Small intestine (tissue), 7 donors: ENCODE data around the gene STOML2. TPM values are rescaled to one million over a fixed set of nuclear protein-coding genes. Genes with fewer than 3 reads are reported as not detected.

Experiments
- DNase-seq, 2 donors: peaks; one replicate each; pipeline versions ENCODE4 v3.0.0 to v3.0.0-alpha.2; 2013
- FAIRE-seq: peaks from 2 replicates; lab custom pipeline; 2012; peaks lifted over from hg19 to GRCh38; lab: Jason Lieb, UNC
- H3K27ac ChIP-seq, 3 donors: one replicate each; pipeline ENCODE4 v1.5.1; 2013; ENCODE audit warnings: low read length in 2 of 3, mild to moderate bottlenecking in 2 of 3, control low read depth in 1 of 3, inconsistent platforms in 1 of 3, low read depth in 1 of 3, moderate library complexity in 1 of 3
- H3K27me3 ChIP-seq, 3 donors: one replicate each; pipeline ENCODE4 v1.6.1; 2013; ENCODE audit warnings: low read length in 3 of 3, inconsistent platforms in 1 of 3; ENCODE audit not compliant: control insufficient read depth in 3 of 3, insufficient read depth in 3 of 3
- H3K36me3 ChIP-seq, 3 donors: one replicate each; pipeline ENCODE4 v1.6.1; 2013; ENCODE audit warnings: low read length in 3 of 3, inconsistent platforms in 1 of 3, low read depth in 1 of 3, mild to moderate bottlenecking in 1 of 3, moderate library complexity in 1 of 3; ENCODE audit not compliant: control insufficient read depth in 3 of 3, insufficient read depth in 2 of 3
- H3K4me1 ChIP-seq, 3 donors: one replicate each; pipeline ENCODE4 v1.6.1; 2013; ENCODE audit warnings: low read length in 2 of 3, inconsistent platforms in 1 of 3, low read depth in 1 of 3, mild to moderate bottlenecking in 1 of 3, moderate library complexity in 1 of 3; ENCODE audit not compliant: control insufficient read depth in 3 of 3, insufficient read depth in 2 of 3
- H3K4me3 ChIP-seq, 3 donors: one replicate each; pipeline ENCODE4 v1.5.1; 2013; ENCODE audit warnings: low read length in 3 of 3, control low read depth in 1 of 3, inconsistent platforms in 1 of 3, low read depth in 1 of 3, mild to moderate bottlenecking in 1 of 3, moderate library complexity in 1 of 3
- H3K9me3 ChIP-seq, 2 donors: one replicate each; pipeline ENCODE4 v1.6.1; 2013; ENCODE audit warnings: low read depth in 1 of 2, low read length in 1 of 2; ENCODE audit not compliant: control insufficient read depth in 2 of 2, insufficient read depth in 1 of 2
- WGBS, 3 donors: extraction: QIAGEN DNeasy Blood & Tissue Kit; methylation state at CpG; one replicate each; pipeline ENCODE4 v1.1.7; 2013; 5-methylcytosine and 5-hydroxymethylcytosine counted together
- polyA plus RNA-seq, 4 donors: library from polyadenylated mRNA; stranded (reverse) in 3 of 4; unstranded in 1 of 4; fragments of 200-250 nt in 3 of 4; fragments of 120-200 nt in 1 of 4; gene quantifications; one replicate each; pipeline versions ENCODE4 v1.2.1 to v1.2.3, GENCODE V29; 2013
- donor health status: healthy with polysubstance abuse.
- donor health status: control.
- donor health status: control.
- donor health status: Bipolar disorder and iron deficiency.
- donor health status: healthy.

The STOML2 gene
- polyA plus RNA-seq, 4 donors: 123 to 160 (median 129) TPM

DNA sequence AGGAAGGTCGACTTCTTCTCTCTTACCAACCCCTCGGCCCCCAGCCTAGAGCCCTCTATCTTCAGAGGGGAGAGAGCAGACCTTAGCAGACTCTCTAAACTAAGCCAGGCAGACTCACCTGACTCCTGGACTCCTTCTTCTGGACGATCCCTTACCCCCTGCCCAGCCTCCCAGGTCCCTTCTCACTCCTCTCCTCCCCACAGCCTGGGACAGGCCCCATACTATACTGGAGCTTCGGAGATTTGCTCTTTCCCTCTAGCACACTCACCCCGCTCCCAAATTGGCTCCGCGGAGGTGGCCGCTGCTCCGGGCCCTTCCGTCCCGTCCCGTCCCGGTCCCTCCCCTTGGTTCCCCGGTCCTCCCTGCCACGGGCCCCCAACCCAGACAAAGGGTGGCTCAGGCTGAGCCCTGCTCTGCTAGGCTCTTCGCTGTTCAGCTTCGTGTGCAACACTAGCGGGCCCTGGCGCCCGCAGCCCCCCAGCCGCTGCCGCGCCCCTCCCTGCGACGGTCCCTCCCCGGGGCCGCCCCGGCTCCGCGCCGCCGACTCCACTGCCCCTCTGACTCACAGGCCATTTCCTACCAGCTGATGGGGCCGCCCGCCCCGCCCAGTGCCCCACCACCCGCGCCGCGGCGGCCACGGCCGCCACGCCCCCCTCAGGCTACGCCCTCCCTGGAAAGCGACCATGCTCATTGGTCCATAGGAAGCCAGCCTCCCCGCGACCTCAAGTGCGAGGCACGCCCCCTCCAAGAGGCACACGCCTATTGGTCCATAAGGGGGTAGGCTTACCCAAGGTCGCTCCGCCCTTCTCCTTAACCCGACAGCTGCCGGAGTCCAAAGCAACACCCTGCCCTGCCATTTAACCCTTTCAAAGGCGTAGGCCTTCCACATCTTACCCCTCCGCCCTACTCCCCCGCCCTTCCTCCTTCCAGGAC lies 8.3 kb upstream of the STOML2 start:
- FAIRE-seq (no peak), DNase-seq (peak; percentile 98 to 99)
- H3K36me3 ChIP-seq: peaks cover 3 to 30% (median 10%) of the 10 kb centered on the region in 3 donors
- H3K27ac ChIP-seq: peak overlapping the region; percentile 78 to 83 (median 80)
- H3K27me3 ChIP-seq: no peaks in the 10 kb centered on the region
- no peaks in the 10 kb centered on the region for H3K9me3 ChIP-seq
- peaks cover 10 to 44% (median 23%) of the 10 kb centered on the region in 3 donors for H3K4me1 ChIP-seq
- WGBS, 3 donors: 2 to 3% (median 2%) methylated on average over 36 to 57 of the region's 57 CpGs
- H3K4me3 ChIP-seq: peak overlapping the region; percentile 47 to 87 (median 64)

DNA sequence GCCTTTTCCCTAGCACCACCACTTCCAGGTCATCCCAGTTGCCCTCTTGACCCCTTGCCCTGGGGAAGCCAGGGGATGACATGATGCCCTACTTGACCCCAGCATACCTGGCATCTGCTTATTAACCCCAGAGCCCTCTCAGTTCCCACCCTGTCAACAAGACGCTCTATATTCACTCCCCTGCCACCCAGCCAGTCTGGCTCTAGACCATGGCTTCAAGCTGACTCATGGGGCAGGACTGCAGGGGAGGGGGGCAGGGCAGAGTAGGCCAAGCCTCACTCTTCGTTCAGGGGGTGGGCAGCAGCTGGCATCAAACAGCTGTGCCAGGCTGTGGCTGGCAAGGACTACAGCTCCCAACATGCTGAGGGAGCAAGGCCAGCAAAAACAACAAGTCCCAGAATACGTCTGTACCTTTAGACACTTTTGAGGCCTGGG lies 7.4 kb upstream of the STOML2 start:
- peak overlapping the region in 2 of 3 donors; percentile 73 to 80 for H3K27ac ChIP-seq
- WGBS, 3 donors: 47 to 54% (median 47%) methylated on average over 3 of the region's 3 CpGs
- FAIRE-seq (no peak), DNase-seq (no peak)
- peak overlapping the region in 2 of 3 donors; percentile 64 to 87 for H3K4me3 ChIP-seq
- no peaks in the 10 kb centered on the region for H3K9me3 ChIP-seq
- no peaks in the 10 kb centered on the region for H3K27me3 ChIP-seq
- H3K36me3 ChIP-seq: peaks cover 3 to 39% (median 13%) of the 10 kb centered on the region in 3 donors
- H3K4me1 ChIP-seq: peaks cover 10 to 40% (median 23%) of the 10 kb centered on the region in 3 donors

DNA sequence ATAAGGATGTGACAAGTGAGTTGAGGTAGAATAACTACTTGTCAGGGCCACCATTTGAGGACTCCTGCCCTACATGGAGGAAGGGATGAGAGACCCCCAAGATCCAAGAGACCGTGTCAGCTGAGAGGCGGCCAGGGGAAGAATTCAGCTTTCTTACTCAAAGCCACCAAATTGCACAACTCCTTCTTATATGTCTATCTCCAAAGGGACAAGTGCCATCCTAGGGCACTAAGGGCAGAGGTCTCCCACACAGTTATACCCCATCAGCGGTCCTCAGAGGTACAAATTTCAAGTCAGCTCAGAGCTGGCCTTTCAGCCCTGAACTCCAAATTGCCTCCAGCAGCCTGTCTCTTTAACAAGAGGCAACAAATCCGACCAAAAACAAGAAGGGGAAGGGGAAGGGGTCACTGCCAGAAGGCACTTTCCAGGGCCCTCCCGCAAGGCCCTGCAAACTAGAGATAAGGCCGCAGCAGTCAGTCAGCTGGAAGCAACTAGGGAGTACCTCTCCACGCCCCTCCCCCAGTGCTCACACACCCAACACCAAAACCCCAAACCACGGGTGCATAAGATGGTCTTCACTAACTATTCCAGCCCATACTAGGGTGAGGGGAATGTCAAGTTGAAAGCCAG lies 6.1 kb upstream of the STOML2 start:
- 63 to 68% (median 67%) methylated on average over 8 of the region's 8 CpGs for WGBS, 3 donors
- no peak for DNase-seq

DNA sequence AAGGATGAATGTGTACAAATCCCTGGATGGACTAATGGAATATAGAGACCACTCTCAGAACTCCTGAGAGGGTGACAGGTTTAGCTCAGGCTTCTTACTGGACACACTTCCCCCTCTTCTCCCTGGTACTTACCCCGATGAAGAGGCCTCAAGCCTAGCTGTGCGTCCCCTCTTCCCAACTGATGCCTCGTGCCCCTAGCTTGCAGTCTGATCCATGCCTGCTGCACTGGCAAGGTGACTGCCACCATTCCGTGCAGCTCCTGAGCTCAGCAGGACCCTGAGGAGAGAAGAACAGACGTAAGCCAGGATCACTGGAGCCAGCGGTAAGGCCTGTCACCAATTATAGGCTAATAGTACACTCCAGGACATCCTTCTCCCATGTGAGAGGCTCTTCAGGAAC lies 5.5 kb upstream of the STOML2 start:
- DNase-seq: no peak
- 91 to 98% (median 94%) methylated on average over 6 of the region's 6 CpGs for WGBS, 3 donors
- H3K36me3 ChIP-seq: peaks cover 3 to 52% (median 13%) of the 10 kb centered on the region in 3 donors
- FAIRE-seq: no peak
- no peak overlapping the region for H3K4me3 ChIP-seq
- H3K27me3 ChIP-seq: no peaks in the 10 kb centered on the region
- no peaks in the 10 kb centered on the region for H3K9me3 ChIP-seq
- peaks cover 10 to 26% (median 17%) of the 10 kb centered on the region in 3 donors for H3K4me1 ChIP-seq
- no peak overlapping the region for H3K27ac ChIP-seq

More for the DNA sequence above, 6.1 kb upstream of the STOML2 start:
- Histone ChIP-seq H3K27ac (no peak overlapping the region), H3K4me1 (peaks cover 10 to 28% (median 19%) of the 10 kb centered on the region in 3 donors), H3K27me3 (no peaks in the 10 kb centered on the region), H3K36me3 (peaks cover 3 to 52% (median 13%) of the 10 kb centered on the region in 3 donors), H3K4me3 (no peak overlapping the region), H3K9me3 (no peaks in the 10 kb centered on the region)
- no peak for FAIRE-seq

DNA sequence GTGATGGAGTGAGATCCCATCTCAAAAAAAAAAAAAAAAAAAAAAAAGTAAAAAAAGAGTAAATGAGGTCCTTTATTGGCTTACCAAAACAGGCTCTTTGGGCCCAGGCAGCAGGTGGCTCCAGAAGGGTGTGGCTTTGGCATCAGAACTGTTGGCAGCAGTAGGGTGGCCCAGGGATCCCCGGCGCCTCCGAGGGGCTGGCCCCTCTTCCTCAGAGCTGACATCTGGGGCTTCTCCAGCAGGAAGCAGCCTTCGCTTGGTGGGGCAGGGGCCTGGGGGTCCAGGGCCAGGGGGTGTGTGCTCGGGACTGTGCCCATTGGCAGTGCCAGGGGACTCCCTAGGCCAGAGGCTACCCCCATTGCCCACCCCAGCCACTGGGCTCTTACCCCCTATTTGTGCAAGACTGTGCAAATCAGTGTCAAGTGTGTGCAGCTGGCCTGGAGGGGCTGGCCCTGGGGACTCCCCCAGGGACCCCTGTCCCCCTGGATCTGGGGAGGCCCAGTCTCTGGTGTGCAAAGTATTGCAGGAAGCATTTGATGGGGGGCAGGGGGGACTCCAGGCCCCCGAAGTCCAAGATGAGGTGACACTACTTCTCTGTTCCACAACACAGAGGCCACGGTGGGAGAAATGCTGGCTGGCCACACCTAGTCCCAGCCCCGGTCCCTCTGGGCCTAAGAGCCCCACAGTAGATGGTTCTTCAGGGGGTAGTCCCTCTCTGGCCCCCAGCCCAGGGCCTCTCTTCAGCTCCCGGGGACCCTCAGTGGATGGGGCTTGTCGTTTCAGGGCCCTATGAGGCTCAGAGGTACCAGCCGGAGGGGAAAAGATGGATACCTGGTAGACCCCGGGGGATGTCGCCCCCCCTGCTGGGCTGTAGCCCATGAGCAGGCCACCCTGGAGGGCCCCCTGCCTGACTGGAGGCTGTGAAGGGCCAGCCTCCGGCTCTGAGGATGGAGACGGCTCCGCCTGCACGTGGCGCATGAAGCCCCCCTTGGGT lies 4.7 kb upstream of the STOML2 start:
- peaks cover 10 to 26% (median 14%) of the 10 kb centered on the region in 3 donors for H3K4me1 ChIP-seq
- H3K27ac ChIP-seq: no peak overlapping the region
- peaks cover 3 to 52% (median 13%) of the 10 kb centered on the region in 3 donors for H3K36me3 ChIP-seq
- FAIRE-seq: no peak
- H3K27me3 ChIP-seq: no peaks in the 10 kb centered on the region
- H3K4me3 ChIP-seq: no peak overlapping the region
- WGBS, 3 donors: 81 to 83% (median 81%) methylated on average over 17 to 18 of the region's 18 CpGs
- DNase-seq: no peak
- H3K9me3 ChIP-seq: no peaks in the 10 kb centered on the region

DNA sequence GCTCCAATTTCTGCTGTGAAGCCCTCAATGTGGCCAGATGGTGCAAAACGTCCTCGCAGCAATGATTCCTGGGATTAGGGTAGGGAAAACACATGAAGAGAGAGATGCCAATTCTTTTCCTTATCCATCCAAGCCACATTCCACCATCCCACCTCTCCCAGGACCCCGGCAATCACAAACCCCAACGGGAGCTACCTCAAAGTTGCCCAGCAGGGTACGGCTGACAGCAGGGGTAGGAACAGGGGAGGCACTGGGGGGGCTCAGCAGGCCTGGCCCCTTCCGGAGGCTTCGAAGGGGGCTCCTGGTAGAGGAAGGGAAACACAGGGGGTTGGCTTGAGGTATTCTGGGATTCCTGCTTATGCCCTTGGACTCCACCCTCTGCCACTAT lies 3.4 kb upstream of the STOML2 start:
- H3K36me3 ChIP-seq: peaks cover 3 to 62% (median 13%) of the 10 kb centered on the region in 3 donors
- no peak overlapping the region for H3K4me3 ChIP-seq
- no peaks in the 10 kb centered on the region for H3K9me3 ChIP-seq
- H3K4me1 ChIP-seq: peaks cover 2 to 27% (median 9%) of the 10 kb centered on the region in 3 donors
- FAIRE-seq (no peak), DNase-seq (no peak)
- no peak overlapping the region for H3K27ac ChIP-seq
- H3K27me3 ChIP-seq: no peaks in the 10 kb centered on the region
- WGBS, 3 donors: 87 to 96% (median 94%) methylated on average over 7 of the region's 7 CpGs

DNA sequence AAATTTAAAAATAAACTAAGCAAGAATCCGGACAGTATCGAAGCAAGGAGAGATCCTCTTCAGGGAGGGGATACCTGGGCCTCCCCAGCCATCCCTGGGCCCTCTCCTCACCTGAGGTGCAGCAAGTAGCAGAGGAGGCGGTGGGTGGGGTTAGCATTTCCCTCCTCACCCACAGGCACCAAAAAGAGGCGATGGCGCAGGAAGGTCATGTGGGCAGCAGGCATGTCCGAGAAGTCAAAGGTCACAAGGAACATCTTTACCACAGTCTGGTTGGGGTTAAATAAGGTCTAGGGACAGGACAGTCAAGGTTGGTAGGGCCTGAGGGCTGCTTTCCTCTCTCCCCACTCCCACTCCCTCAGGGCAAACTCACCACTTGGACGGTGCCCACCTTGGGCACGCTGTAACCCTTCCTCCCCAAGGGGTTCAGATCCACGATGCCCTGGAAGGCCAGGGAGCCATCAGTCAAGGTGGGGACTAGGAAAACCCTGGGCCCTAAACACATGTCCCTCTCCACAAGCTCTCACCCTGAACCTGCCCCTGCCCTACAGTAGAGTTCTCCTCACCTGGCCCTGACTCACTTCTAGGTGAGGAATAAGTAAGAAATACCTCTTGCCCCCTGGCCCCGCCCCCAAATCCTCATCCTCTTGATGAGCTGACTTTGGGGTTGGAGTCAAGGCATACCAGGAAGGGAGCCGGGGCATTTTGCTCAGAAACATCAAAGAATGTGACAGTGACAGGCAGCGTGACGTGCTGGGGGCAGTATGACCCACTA lies 2.8 kb upstream of the STOML2 start:
- 92 to 97% (median 93%) methylated on average over 13 of the region's 13 CpGs for whole genome bisulfite sequencing, 3 donors
- no peaks in the 10 kb centered on the region for H3K9me3 ChIP-seq
- no peak overlapping the region for H3K4me3 ChIP-seq
- DNase-seq (no peak), FAIRE-seq (no peak)
- H3K27me3 ChIP-seq: no peaks in the 10 kb centered on the region
- no peak overlapping the region for H3K27ac ChIP-seq
- H3K4me1 ChIP-seq: peaks cover 2 to 24% (median 9%) of the 10 kb centered on the region in 3 donors
- H3K36me3 ChIP-seq: peaks cover 5 to 68% (median 13%) of the 10 kb centered on the region in 3 donors
